Uterus (tissue), 2 donors: Measurements from ENCODE around the gene MRPL49.

ENCODE experiments used
- CTCF ChIP-seq, 4 experiments: fragments of 200-600 bp in 2 of 4; fragments of 450-650 bp in 2 of 4; sonication (generic) in 2 of 4; IDR thresholded peaks; one replicate each; pipeline ENCODE4 v1.5.1; 2016 to 2019; ENCODE audit warnings: antibody characterized with exemption in 4 of 4, mild to moderate bottlenecking in 2 of 4, moderate library complexity in 1 of 4
- POLR2A ChIP-seq, 2 donors: fragments of 450-650 bp; IDR thresholded peaks; one replicate each; pipeline ENCODE4 v1.6.1; 2016; ENCODE audit warnings: antibody characterized with exemption in 2 of 2, mild to moderate bottlenecking in 1 of 2, moderate library complexity in 1 of 2

DNA sequence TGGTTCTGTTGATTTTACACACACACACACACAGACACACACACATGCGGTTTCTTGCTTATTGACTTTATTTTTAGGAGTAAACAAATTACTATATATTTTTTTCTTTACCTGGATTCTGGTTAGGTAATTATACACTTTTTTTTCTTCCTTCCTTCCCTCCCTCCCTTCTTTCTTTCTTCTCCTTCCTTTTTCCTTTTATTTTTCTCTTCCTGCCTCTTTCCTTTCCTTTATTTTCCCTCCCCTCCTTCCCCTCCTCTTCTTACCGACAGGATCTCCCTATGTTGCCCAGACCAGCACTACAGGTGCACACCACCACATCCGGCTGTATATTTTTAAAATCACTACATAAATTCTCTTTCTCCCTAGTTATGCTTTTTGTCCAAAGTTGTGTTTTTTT, 44.8 kb downstream of the MRPL49 start:
- TF ChIP-seq CTCF (IDR thresholded peaks at IDR 0.05) (no peak), POLR2A (IDR thresholded peaks at IDR 0.05) (no peak)
